ENCODE data around the gene MCF2L2.

GRCh38 chr3:183296944-183297343, 131.5 kb downstream of the MCF2L2 start:
- TF ChIP-seq CTCF (IDR thresholded peaks at IDR 0.05; ENCODE audit: poor library complexity, severe bottlenecking) = no peak
- no peak for TF ChIP-seq EZH2 (IDR thresholded peaks at IDR 0.05; ENCODE audit: borderline replicate concordance, insufficient read depth, low read length, poor library complexity, severe bottlenecking)
- TF ChIP-seq POLR2AphosphoS5 (IDR thresholded peaks at IDR 0.05) = no peak
- TF ChIP-seq REST (IDR thresholded peaks at IDR 0.05; ENCODE audit: borderline replicate concordance) = no peak
- no peak for TF ChIP-seq RAD21 (conservative IDR thresholded peaks at IDR 0.05)
- TF ChIP-seq EP300 (conservative IDR thresholded peaks at IDR 0.05; ENCODE audit: poor library complexity, severe bottlenecking) = no peak
- TF ChIP-seq TAF1 (IDR thresholded peaks at IDR 0.05; ENCODE audit: low read depth) = no peak
- no peak for TF ChIP-seq SMC3 (conservative IDR thresholded peaks at IDR 0.05; ENCODE audit: poor library complexity)
- no peak for TF ChIP-seq MXI1 (conservative IDR thresholded peaks at IDR 0.05; ENCODE audit: poor library complexity, severe bottlenecking)
